GM23338 (cell line): Measurements from ENCODE around the gene CD84. TPM values are rescaled to one million over a fixed set of nuclear protein-coding genes. Genes with fewer than 3 reads are reported as not detected.
"Not testable (repeated sequence)": the region's sequence is repeated elsewhere in the genome, so short reads cannot be mapped to it uniquely, and the experiment has no call there.

Experiments used
- ATAC-seq: fragments of 200-7000 bp; cut with Tn5 transposase; 3 replicates; pipeline ENCODE4 v1.9.1; 2020
- DNase-seq: peaks from one replicate; pipeline ENCODE4 v3.0.0-alpha.2; 2015; ENCODE audit warnings: low spot score
- H2AFZ ChIP-seq: fragments of 200-600 bp; sonication (generic); 2 replicates; pipeline ENCODE4 v1.8.0; 2016; ENCODE audit warnings: antibody characterized with exemption, mild to moderate bottlenecking, moderate library complexity
- H3F3A ChIP-seq: fragments of 200-600 bp; sonication (generic); replicated peaks from 2 replicates; pipeline ENCODE4 v1.8.0; 2017; ENCODE audit warnings: antibody characterized with exemption, mixed run types, low read depth
- H3K27ac ChIP-seq: fragments of 200-600 bp; sonication (generic); 2 replicates; pipeline ENCODE4 v1.6.1; 2016; ENCODE audit warnings: low read depth
- H3K27me3 ChIP-seq: fragments of 200-600 bp; sonication (generic); 2 replicates; pipeline ENCODE4 v1.8.0; 2016; ENCODE audit warnings: mild to moderate bottlenecking, mixed run types, moderate library complexity; ENCODE audit not compliant: insufficient read depth
- H3K36me3 ChIP-seq: fragments of 200-600 bp; sonication (generic); 2 replicates; pipeline ENCODE4 v1.8.0; 2016; ENCODE audit warnings: mild to moderate bottlenecking; ENCODE audit not compliant: insufficient read depth
- H3K4me1 ChIP-seq: fragments of 200-600 bp; sonication (generic); 2 replicates; pipeline ENCODE4 v1.8.0; 2016; ENCODE audit warnings: mild to moderate bottlenecking, moderate library complexity; ENCODE audit not compliant: insufficient read depth
- H3K4me2 ChIP-seq: fragments of 200-600 bp; sonication (generic); 2 replicates; pipeline ENCODE4 v1.7.1; 2017; ENCODE audit warnings: mixed run types
- H3K4me3 ChIP-seq: fragments of 200-600 bp; sonication (generic); 2 replicates; pipeline ENCODE4 v1.6.1; 2016; ENCODE audit warnings: mixed run types
- H3K79me2 ChIP-seq: fragments of 200-600 bp; sonication (generic); replicated peaks from 2 replicates; pipeline ENCODE4 v1.8.0; 2017; ENCODE audit warnings: mild to moderate bottlenecking; ENCODE audit not compliant: insufficient read depth
- H3K9me2 ChIP-seq: fragments of 200-600 bp; sonication (generic); 2 replicates; pipeline ENCODE4 v1.8.0; 2017; ENCODE audit not compliant: insufficient read depth
- H4K20me1 ChIP-seq: fragments of 200-600 bp; sonication (generic); replicated peaks from 2 replicates; pipeline ENCODE4 v1.8.0; 2017; ENCODE audit warnings: mild to moderate bottlenecking; ENCODE audit not compliant: insufficient read depth
- H3K27ac Mint-ChIP-seq: 2 replicates; pipeline ENCODE4 v1.8.0; 2020; ENCODE audit warnings: inconsistent platforms, mild to moderate bottlenecking, moderate library complexity, mixed read lengths
- H3K27me3 Mint-ChIP-seq: 3 replicates; pipeline ENCODE4 v1.8.0; 2022; ENCODE audit warnings: low read depth, mild to moderate bottlenecking, moderate library complexity, mixed read lengths, inconsistent platforms; ENCODE audit not compliant: insufficient read depth, poor library complexity
- H3K36me3 Mint-ChIP-seq: 3 replicates; pipeline ENCODE4 v1.8.0; 2021; ENCODE audit warnings: low read depth, mild to moderate bottlenecking, inconsistent platforms, moderate library complexity, mixed read lengths
- H3K4me1 Mint-ChIP-seq: 3 replicates; pipeline ENCODE4 v1.8.0; 2020; ENCODE audit warnings: mild to moderate bottlenecking, inconsistent platforms, mixed read lengths
- H3K4me3 Mint-ChIP-seq: 3 replicates; pipeline ENCODE4 v1.8.0; 2021; ENCODE audit warnings: moderate library complexity, mild to moderate bottlenecking, inconsistent platforms, mixed read lengths
- H3K9me3 Mint-ChIP-seq: 3 replicates; pipeline ENCODE4 v1.8.0; 2020; ENCODE audit warnings: moderate library complexity, mild to moderate bottlenecking, inconsistent platforms, mixed read lengths
- CREB1 ChIP-seq: fragments of 250-450 bp; sonication (Bioruptor Pico); IDR thresholded peaks from 2 replicates; pipeline ENCODE4 v1.5.0; 2020; ENCODE audit warnings: low read depth, mild to moderate bottlenecking, moderate library complexity
- EZH2 ChIP-seq: fragments of 200-600 bp; sonication (generic); IDR thresholded peaks from one replicate; pipeline ENCODE4 v1.8.0; 2017; ENCODE audit warnings: antibody characterized with exemption, mild to moderate bottlenecking, low read depth; ENCODE audit not compliant: unreplicated experiment
- EZH2phosphoT487 ChIP-seq: fragments of 200-600 bp; sonication (generic); IDR thresholded peaks from one replicate; pipeline ENCODE4 v1.8.1; 2018; ENCODE audit warnings: antibody characterized with exemption; ENCODE audit not compliant: unreplicated experiment
- JUNB ChIP-seq: IDR thresholded peaks from one replicate; pipeline ENCODE4 v1.6.1; 2016; ENCODE audit warnings: antibody characterized with exemption; ENCODE audit not compliant: unreplicated experiment
- NANOG ChIP-seq: IDR thresholded peaks from 2 replicates; pipeline ENCODE4 v1.6.1; 2016; ENCODE audit warnings: antibody characterized with exemption, borderline replicate concordance
- POLR2AphosphoS5 ChIP-seq: IDR thresholded peaks from 2 replicates; pipeline ENCODE4 v1.6.1; 2016; ENCODE audit warnings: antibody characterized with exemption, low read depth
- STAT1 ChIP-seq: IDR thresholded peaks from one replicate; pipeline ENCODE4 v1.6.1; 2016; ENCODE audit warnings: antibody characterized with exemption; ENCODE audit not compliant: unreplicated experiment
- ZNF114 ChIP-seq: fragments of 250-450 bp; sonication (Bioruptor Pico); IDR thresholded peaks from 2 replicates; pipeline ENCODE4 v1.5.0; 2020; ENCODE audit warnings: mild to moderate bottlenecking, moderate library complexity
- ZNF331 ChIP-seq: fragments of 250-450 bp; sonication (Bioruptor Pico); IDR thresholded peaks from 2 replicates; pipeline ENCODE4 v1.5.0; 2020; ENCODE audit warnings: low read depth, mild to moderate bottlenecking, moderate library complexity
- polyA plus RNA-seq: library from polyadenylated mRNA; unstranded; fragments of >200 nt; fragmentation: Nextera tagmentation; extraction: Ambion mirVana; gene quantifications from 2 replicates; pipeline ENCODE4 v1.2.1, GENCODE V29; 2016
- total RNA-seq: library from RNA; depleted of rRNA; stranded (reverse); fragments of >200 nt; shearing (Covaris generic); gene quantifications from 2 replicates; pipeline ENCODE4 v1.2.3, GENCODE V29; 2014
- TF ChIP-seq, protein P1 (sequence below), 2 experiments: fragments of 200-600 bp in 1 of 2; sonication (generic) in 1 of 2; conservative IDR thresholded peaks; 2 replicates each; pipeline versions ENCODE4 v1.5.1 to v1.6.1; 2016 to 2017; ENCODE audit warnings: antibody characterized with exemption in 2 of 2, low read depth in 2 of 2, mild to moderate bottlenecking in 2 of 2, moderate library complexity in 1 of 2
- TF ChIP-seq, protein P2 (sequence below): IDR thresholded peaks from one replicate; pipeline ENCODE4 v1.6.1; 2018; ENCODE audit warnings: antibody characterized with exemption; ENCODE audit not compliant: unreplicated experiment
- TF ChIP-seq, protein P3 (sequence below): IDR thresholded peaks from 2 replicates; pipeline ENCODE4 v1.6.1; 2016; ENCODE audit warnings: antibody characterized with exemption

Gene CD84
- total and polyA plus RNA-seq, 2 experiments from 2014 or later = not detected

DNA sequence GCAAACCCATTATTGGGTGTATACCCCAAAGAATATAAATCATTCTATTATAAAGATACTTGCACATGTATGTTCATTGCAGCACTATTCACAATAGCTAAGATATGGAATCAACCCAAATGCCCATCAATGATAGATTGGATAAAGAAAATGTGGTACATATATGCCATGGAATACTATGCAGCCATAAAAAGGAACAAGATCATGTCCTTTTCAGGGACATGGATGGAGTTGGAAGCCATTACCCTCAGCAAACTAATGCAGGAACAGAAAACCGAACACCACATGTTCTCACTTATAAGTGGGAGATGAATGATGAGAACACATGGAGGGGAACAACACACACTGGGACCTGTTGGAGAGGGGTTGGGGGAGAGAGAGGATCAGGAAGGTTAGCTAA lies 16.1 kb downstream of the CD84 start:
- not testable (repeated sequence) for H4K20me1 ChIP-seq, H3K79me2 ChIP-seq, H3K27ac ChIP-seq, H3K27ac Mint-ChIP-seq, H3K36me3 Mint-ChIP-seq, H3K4me3 ChIP-seq, H3K4me3 Mint-ChIP-seq, ATAC-seq, H3K36me3 ChIP-seq, H3K4me1 Mint-ChIP-seq, H2AFZ ChIP-seq, H3K9me2 ChIP-seq, H3F3A ChIP-seq, DNase-seq, H3K27me3 ChIP-seq, H3K4me2 ChIP-seq, H3K4me1 ChIP-seq, H3K27me3 Mint-ChIP-seq
- peaks cover 16% of the 10 kb centered on the region for H3K9me3 Mint-ChIP-seq

DNA sequence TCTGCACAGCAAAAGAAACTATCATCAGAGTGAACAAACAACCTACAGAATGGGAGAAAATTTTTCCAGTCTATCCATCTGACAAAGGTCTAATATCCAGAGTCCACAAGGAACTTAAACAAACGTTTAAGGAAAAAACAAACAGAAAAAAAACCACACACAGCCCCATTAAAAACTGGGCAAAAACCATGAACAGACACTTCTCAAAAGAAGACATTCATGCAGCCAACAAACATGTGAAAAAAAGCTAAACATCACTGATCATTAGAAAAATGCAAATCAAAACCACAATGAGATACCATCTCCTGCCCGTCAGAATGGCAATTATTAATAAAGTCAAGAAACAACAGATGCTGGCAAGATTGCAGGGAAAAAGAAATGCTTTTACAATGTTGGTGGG lies 16.6 kb downstream of the CD84 start:
- H3K27me3 Mint-ChIP-seq, H3K4me1 Mint-ChIP-seq, H3K4me3 Mint-ChIP-seq, H3K4me2 ChIP-seq, H3K27me3 ChIP-seq, H3K79me2 ChIP-seq, H3K9me2 ChIP-seq, H3K4me3 ChIP-seq, H3K36me3 ChIP-seq, H3K4me1 ChIP-seq, H3K36me3 Mint-ChIP-seq, H2AFZ ChIP-seq, DNase-seq, H3K27ac Mint-ChIP-seq, H3F3A ChIP-seq, H4K20me1 ChIP-seq, H3K27ac ChIP-seq, ATAC-seq: not testable (repeated sequence)
- peaks cover 16% of the 10 kb centered on the region for H3K9me3 Mint-ChIP-seq

DNA sequence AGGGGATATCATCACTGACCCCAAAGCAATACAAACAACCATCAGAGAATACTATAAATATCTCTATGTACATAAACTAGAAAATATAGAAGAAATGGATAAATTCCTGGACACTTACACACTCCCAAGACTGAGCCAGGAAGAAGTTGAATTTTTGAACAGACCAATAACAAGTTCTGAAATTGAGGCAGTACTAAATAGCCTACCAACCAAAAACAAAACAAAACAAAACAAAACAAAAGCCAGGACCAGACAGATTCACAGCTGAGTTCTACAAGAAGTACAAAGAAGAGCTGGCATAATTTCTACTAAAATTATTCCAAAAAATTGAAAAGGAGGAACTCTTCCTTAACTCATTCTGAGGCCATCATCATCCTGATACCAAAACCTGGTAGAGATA lies 18.5 kb downstream of the CD84 start:
- no peak overlapping the region for H3K27ac Mint-ChIP-seq
- no peaks in the 10 kb centered on the region for H3K36me3 Mint-ChIP-seq
- no peaks in the 10 kb centered on the region for H3K4me1 ChIP-seq
- DNase-seq = no peak
- H3K27me3 ChIP-seq = no peaks in the 10 kb centered on the region
- no peaks in the 10 kb centered on the region for H3K79me2 ChIP-seq
- H3K4me1 Mint-ChIP-seq = no peaks in the 10 kb centered on the region
- peaks cover 16% of the 10 kb centered on the region for H3K9me3 Mint-ChIP-seq
- no peak overlapping the region for H2AFZ ChIP-seq
- H3F3A ChIP-seq = no peaks in the 10 kb centered on the region
- ATAC-seq = no peak
- peaks cover 3% of the 10 kb centered on the region; the same call in 1 of the 2 replicates for H3K36me3 ChIP-seq
- H3K4me3 Mint-ChIP-seq = no peak overlapping the region
- no peak overlapping the region for H3K27ac ChIP-seq
- H3K4me3 ChIP-seq = no peak overlapping the region
- no peaks in the 10 kb centered on the region for H3K27me3 Mint-ChIP-seq
- H3K4me2 ChIP-seq = no peak overlapping the region
- no peaks in the 10 kb centered on the region for H4K20me1 ChIP-seq
- peaks cover 6% of the 10 kb centered on the region; the same call in 1 of the 2 replicates for H3K9me2 ChIP-seq
- no peak for TF ChIP-seq CREB1
- TF ChIP-seq JUNB = no peak
- TF ChIP-seq, protein P1, sequence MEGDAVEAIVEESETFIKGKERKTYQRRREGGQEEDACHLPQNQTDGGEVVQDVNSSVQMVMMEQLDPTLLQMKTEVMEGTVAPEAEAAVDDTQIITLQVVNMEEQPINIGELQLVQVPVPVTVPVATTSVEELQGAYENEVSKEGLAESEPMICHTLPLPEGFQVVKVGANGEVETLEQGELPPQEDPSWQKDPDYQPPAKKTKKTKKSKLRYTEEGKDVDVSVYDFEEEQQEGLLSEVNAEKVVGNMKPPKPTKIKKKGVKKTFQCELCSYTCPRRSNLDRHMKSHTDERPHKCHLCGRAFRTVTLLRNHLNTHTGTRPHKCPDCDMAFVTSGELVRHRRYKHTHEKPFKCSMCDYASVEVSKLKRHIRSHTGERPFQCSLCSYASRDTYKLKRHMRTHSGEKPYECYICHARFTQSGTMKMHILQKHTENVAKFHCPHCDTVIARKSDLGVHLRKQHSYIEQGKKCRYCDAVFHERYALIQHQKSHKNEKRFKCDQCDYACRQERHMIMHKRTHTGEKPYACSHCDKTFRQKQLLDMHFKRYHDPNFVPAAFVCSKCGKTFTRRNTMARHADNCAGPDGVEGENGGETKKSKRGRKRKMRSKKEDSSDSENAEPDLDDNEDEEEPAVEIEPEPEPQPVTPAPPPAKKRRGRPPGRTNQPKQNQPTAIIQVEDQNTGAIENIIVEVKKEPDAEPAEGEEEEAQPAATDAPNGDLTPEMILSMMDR (conservative IDR thresholded peaks at IDR 0.05; ENCODE audit: low read depth in 2 of 2) = no peak
- TF ChIP-seq POLR2AphosphoS5 = no peak
- no peak for TF ChIP-seq STAT1
- TF ChIP-seq EZH2phosphoT487 = no peak
- TF ChIP-seq ZNF114 (CRISPR knock-in tag) = no peak
- TF ChIP-seq, protein P2, sequence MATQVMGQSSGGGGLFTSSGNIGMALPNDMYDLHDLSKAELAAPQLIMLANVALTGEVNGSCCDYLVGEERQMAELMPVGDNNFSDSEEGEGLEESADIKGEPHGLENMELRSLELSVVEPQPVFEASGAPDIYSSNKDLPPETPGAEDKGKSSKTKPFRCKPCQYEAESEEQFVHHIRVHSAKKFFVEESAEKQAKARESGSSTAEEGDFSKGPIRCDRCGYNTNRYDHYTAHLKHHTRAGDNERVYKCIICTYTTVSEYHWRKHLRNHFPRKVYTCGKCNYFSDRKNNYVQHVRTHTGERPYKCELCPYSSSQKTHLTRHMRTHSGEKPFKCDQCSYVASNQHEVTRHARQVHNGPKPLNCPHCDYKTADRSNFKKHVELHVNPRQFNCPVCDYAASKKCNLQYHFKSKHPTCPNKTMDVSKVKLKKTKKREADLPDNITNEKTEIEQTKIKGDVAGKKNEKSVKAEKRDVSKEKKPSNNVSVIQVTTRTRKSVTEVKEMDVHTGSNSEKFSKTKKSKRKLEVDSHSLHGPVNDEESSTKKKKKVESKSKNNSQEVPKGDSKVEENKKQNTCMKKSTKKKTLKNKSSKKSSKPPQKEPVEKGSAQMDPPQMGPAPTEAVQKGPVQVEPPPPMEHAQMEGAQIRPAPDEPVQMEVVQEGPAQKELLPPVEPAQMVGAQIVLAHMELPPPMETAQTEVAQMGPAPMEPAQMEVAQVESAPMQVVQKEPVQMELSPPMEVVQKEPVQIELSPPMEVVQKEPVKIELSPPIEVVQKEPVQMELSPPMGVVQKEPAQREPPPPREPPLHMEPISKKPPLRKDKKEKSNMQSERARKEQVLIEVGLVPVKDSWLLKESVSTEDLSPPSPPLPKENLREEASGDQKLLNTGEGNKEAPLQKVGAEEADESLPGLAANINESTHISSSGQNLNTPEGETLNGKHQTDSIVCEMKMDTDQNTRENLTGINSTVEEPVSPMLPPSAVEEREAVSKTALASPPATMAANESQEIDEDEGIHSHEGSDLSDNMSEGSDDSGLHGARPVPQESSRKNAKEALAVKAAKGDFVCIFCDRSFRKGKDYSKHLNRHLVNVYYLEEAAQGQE = no peak
- TF ChIP-seq NANOG = no peak
- TF ChIP-seq EZH2 = no peak
- TF ChIP-seq, protein P3, sequence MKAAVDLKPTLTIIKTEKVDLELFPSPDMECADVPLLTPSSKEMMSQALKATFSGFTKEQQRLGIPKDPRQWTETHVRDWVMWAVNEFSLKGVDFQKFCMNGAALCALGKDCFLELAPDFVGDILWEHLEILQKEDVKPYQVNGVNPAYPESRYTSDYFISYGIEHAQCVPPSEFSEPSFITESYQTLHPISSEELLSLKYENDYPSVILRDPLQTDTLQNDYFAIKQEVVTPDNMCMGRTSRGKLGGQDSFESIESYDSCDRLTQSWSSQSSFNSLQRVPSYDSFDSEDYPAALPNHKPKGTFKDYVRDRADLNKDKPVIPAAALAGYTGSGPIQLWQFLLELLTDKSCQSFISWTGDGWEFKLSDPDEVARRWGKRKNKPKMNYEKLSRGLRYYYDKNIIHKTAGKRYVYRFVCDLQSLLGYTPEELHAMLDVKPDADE = no peak
- TF ChIP-seq ZNF331 = no peak
